ENCODE results near the gene SPTLC3.

DNA sequence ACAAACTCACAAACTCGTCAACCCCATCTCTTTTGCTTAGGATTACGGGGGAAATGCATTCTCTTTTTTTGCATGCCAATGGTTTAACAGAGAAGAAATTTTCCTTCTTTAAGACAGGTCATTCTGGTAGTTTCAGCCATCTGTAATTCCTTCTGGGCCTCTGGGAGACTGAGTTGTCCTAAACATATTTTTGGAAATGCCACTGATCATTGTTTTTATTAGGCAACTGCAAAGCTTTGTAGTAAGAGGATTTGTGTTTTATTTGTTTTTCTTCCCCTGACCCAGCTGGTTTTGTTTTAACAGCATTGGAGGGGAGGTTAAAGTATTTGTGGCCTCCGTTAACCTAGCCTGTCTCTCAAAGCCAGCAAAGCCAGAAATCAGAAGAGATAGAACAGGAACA, 139.2 kb downstream of the SPTLC3 start:
- TF ChIP-seq, protein P1, sequence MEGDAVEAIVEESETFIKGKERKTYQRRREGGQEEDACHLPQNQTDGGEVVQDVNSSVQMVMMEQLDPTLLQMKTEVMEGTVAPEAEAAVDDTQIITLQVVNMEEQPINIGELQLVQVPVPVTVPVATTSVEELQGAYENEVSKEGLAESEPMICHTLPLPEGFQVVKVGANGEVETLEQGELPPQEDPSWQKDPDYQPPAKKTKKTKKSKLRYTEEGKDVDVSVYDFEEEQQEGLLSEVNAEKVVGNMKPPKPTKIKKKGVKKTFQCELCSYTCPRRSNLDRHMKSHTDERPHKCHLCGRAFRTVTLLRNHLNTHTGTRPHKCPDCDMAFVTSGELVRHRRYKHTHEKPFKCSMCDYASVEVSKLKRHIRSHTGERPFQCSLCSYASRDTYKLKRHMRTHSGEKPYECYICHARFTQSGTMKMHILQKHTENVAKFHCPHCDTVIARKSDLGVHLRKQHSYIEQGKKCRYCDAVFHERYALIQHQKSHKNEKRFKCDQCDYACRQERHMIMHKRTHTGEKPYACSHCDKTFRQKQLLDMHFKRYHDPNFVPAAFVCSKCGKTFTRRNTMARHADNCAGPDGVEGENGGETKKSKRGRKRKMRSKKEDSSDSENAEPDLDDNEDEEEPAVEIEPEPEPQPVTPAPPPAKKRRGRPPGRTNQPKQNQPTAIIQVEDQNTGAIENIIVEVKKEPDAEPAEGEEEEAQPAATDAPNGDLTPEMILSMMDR (IDR thresholded peaks at IDR 0.05), result no peak
- TF ChIP-seq POLR2A (IDR thresholded peaks at IDR 0.05), result no peak
